Choroid plexus epithelial cell (primary cell): ENCODE data around the gene PPFIA1.
A peak's percentile ranks its signal among the peaks of the same experiment; 100 is the strongest.

Source experiments
- DNase-seq: peaks from one replicate; pipeline ENCODE4 v3.0.0-alpha.2; 2010; ENCODE audit warnings: low read depth
- H3K4me3 ChIP-seq: 2 replicates; pipeline ENCODE4 v1.5.1; 2011; ENCODE audit warnings: low read depth, mild to moderate bottlenecking, control low read depth, low read length, moderate library complexity
- TF ChIP-seq, protein P1 (sequence below): conservative IDR thresholded peaks from 2 replicates; pipeline ENCODE4 v1.5.1; 2011; ENCODE audit warnings: low read depth, mild to moderate bottlenecking, control low read depth, inconsistent platforms, low read length, moderate library complexity

PPFIA1 gene

DNA sequence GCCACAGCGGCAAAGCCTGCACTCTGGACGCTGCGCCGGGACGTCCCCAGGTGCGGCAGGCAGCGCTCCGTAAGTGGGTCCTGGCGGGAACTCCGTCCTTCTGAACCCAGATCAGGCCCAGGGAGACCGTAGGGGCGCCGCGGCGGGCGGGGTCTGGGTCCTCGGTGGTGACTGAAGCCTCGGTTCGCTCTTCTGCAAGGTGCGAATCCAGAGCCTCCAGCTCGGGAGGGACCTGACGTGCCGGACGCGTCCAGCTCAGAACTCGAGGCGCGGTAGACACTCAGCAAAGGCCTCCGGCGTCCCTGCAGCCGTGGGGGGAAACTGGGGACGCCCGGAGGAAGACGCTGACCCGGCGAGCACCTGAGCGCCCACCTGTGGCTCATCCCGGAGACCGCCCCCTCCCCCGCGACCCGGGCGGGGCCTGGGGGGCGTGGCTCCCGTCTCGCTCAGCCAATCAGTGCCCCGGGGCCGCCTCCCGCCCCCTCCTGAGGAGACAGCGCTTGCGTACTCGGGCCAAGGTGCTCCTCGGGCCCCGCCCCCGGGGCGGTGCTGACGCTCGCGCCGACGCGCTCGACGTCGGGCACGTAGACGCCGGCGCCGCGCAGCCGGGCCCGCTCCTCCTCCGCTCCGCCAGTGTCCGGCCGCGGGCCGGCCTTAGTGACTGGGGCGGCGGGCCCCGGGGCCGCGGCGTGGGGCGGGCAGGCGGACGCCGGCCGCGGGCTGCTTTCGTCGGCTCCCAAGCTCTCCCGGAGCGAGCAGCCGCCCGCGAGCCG, at the start of gene PPFIA1:
TSS of gene PPFIA1 (plus strand) at position 587 of the 773 bp plus-strand sequence. CDS start 1,483 bp downstream, outside the sequence.
- peak within 1 kb of the TSS; percentile 86 for H3K4me3 ChIP-seq
- TF ChIP-seq, protein P1, sequence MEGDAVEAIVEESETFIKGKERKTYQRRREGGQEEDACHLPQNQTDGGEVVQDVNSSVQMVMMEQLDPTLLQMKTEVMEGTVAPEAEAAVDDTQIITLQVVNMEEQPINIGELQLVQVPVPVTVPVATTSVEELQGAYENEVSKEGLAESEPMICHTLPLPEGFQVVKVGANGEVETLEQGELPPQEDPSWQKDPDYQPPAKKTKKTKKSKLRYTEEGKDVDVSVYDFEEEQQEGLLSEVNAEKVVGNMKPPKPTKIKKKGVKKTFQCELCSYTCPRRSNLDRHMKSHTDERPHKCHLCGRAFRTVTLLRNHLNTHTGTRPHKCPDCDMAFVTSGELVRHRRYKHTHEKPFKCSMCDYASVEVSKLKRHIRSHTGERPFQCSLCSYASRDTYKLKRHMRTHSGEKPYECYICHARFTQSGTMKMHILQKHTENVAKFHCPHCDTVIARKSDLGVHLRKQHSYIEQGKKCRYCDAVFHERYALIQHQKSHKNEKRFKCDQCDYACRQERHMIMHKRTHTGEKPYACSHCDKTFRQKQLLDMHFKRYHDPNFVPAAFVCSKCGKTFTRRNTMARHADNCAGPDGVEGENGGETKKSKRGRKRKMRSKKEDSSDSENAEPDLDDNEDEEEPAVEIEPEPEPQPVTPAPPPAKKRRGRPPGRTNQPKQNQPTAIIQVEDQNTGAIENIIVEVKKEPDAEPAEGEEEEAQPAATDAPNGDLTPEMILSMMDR, result no peak
- peak; percentile 96 for DNase-seq

DNA sequence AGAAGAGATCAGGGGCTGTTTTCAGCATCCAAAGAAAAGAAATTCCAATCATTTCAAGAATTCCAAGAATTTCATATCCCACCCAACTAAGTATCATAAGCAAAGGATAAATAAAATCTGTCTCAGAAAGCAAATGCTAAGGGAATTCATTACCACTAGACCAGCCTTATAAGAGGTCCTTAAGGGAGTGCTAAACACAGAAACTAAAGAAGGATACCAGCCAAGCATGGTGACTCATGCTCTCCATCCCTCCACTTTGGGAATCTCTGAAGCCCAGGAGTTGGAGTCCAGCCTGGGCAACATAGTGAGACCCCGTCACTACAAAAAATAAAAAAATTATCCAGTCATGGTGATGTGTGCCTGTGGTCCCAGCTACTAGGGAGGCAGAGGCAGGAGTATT, 49.6 kb upstream of the PPFIA1 start:
- DNase-seq, result no peak
- TF ChIP-seq, protein P1, result no peak
- H3K4me3 ChIP-seq, result no peak overlapping the region

DNA sequence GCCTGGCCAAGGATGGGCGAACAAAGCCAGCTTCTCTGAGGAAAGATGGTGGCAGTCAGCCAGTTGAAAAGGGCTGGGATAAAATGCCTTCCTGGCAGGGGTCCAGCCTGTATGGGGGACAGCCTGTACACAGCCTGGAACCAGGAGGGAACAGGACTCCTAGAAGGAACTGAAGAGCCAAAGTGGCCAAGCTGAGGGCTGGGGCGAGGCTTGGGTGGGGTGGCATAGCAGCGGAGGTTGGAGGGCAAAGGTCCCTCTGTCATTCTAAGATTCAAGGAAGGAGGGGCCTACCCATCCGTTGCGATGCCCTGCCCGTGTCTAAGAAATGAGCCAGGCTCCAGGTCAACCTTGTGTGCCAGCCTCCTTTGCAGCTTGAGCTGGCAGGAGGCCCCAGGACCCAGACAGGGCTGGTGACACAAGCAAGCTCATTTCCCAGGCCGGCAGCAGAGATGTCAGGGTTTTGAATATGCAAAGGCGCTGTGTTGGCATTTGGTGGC, 44.8 kb upstream of the PPFIA1 start:
- TF ChIP-seq, protein P1, result no peak
- no peak overlapping the region for H3K4me3 ChIP-seq
- no peak for DNase-seq

DNA sequence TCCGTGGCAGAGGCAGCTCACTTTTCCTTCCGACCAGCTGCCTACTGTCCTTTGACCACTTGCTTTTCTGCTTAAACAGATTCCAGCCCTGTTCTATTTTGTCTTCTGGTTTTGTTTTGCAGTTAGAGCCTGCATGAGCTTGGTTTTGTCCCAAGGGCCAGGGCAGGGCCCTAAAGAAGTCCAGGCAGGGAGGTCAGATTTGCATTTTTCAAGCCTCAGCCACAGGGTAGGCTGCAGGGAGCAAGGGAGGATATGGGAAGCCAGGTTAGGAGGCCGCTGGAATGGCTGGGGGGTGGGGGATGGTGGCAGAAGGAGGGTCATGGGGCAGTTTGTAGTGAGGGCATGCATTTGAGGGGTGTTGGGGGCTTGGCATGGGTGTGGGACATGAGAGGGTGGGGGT, 44.3 kb upstream of the PPFIA1 start:
- DNase-seq, result no peak
- H3K4me3 ChIP-seq, result no peak overlapping the region
- TF ChIP-seq, protein P1, result no peak

DNA sequence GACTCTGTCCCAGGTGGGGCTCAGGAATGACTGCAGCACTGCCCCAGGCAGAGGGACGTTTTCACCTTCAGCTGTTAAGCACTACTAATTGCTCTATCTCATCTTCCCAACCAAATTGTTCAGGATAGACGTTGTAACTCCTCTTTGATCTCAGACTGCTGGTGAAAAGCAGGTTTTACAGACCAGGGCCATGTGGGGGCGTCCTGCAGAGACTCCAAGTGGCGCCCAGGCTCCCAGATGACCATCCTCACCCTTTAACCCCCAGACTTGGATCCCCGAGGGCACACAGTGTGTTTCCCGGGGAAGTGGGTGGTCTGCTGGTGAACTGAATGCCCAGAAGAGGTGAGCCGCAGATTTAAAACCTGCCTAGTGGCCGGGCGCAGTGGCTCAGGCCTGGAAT, 43.5 kb upstream of the PPFIA1 start:
- DNase-seq, result peak; percentile 42
- no peak overlapping the region for H3K4me3 ChIP-seq
- TF ChIP-seq, protein P1, result peak; percentile 58

DNA sequence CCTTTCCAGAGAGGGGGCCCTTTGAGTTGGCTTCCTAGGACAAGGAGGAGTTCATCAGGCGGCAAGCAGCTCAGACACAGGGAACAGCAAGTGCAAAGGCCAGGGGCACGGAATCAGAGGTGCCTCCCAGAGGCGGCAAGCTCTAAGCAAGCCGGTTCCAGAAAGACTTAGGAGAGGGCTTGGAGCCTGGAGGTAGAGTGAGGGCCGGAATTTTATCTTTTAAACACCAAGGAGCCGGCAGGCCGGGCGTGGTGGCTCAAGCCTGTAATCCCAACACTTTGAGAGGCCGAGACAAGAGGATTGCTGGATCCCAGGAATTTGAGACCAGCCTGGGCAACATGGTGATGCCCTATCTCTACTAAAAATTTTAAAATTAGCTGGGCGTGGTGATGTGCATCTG, 40.8 kb upstream of the PPFIA1 start:
- DNase-seq, result no peak
- TF ChIP-seq, protein P1, result no peak
- H3K4me3 ChIP-seq, result no peak overlapping the region
